ENCODE measurements around the gene UQCC2.
A peak's percentile ranks its signal among the peaks of the same experiment; 100 is the strongest.

Gene UQCC2

GRCh38 chr6:33693186-33694105 lies 18.1 kb downstream of the UQCC2 start:
- no peak for DNase-seq (ENCODE audit: low spot score)

DNA sequence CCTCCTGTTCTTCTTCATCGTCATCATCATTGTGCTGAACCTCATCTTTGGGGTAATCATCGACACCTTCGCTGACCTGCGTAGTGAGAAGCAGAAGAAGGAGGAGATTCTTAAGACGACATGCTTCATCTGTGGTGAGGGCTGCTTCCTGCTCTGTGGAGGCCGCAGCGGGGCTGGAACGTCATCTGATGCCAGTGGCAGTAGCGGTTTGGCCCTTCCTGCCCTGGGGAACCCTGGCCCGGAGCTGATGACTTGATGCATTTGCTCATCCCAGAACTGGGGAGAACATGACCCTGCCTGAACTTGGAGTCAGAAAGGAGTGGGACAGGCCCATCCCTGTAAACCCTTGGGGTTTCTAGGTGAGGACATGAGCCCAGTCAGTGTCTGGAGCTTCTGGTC lies 18.7 kb downstream of the UQCC2 start:
- TF ChIP-seq CTCF (IDR thresholded peaks at IDR 0.05; ENCODE audit: extremely low read depth, missing control alignments) = no peak
- DNase-seq (ENCODE audit: low spot score) = peak; percentile 56

More at GRCh38 chr6:33693186-33694105, 18.1 kb downstream of the UQCC2 start:
- no peak for TF ChIP-seq CTCF (IDR thresholded peaks at IDR 0.05; ENCODE audit: extremely low read depth, missing control alignments)

DNA sequence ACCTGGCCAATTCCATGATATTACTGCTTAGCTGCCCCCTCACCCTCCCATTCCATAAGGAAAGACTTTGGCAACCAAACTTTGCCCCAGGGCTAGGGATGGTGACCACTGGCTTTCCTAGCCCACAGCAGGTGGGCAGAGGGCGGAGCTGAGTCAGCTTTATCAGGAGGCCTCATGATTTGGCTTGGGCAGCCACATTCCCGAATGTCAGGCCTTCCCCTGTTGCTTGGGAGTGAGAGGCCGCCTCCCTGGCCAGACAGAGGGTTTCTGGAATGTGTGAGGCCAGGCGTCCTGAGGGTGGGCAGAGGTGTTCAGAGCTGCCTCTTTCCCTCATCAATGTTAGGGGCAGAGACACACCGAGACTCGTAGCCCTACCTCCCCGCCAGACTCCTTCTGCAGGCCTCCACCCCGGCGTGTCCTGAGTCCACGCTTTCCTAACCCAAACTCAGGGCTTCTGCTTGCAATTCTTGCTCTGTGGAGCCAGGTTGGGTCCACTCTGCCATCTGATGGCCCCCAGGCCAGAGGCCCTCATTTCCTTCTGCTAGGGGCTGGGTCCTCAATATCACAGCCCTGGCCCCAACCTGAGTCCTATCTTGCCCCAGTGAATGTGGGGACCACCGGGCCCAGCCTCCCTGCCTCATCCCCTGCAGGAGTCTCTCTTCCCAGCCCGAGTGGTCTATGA lies 19.3 kb downstream of the UQCC2 start:
- no peak for DNase-seq (ENCODE audit: low spot score)
- TF ChIP-seq CTCF (IDR thresholded peaks at IDR 0.05; ENCODE audit: extremely low read depth, missing control alignments) = no peak

- TF ChIP-seq CTCF (IDR thresholded peaks at IDR 0.05; ENCODE audit: extremely low read depth, missing control alignments) = no peak
Observed at GRCh38 chr6:33691456-33692077, 19.9 kb downstream of the UQCC2 start.

GRCh38 chr6:33690766-33691165 lies 20.7 kb downstream of the UQCC2 start:
- no peak for DNase-seq (ENCODE audit: low spot score)
- TF ChIP-seq CTCF (IDR thresholded peaks at IDR 0.05; ENCODE audit: extremely low read depth, missing control alignments) = no peak

More at GRCh38 chr6:33691456-33692077, 19.9 kb downstream of the UQCC2 start:
- DNase-seq (ENCODE audit: low spot score) = no peak

DNA sequence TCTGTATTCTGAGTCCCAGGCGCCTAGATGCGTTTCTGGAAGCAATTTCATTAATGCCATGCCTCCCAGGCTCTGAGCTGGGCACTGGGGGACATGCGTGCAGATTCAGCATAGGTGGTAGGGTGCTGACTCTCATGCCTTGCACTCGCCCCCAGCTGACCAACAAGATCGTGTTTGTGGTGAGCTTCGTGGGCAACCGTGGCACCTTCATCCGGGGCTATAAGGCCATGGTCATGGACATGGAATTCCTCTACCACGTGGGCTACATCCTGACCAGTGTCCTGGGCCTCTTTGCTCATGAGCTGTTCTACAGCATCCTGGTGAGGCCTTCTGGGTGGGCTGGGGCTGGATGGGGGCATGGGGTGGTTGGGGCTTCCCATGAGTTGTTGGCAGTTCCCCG lies 21.6 kb downstream of the UQCC2 start:
- TF ChIP-seq CTCF (IDR thresholded peaks at IDR 0.05; ENCODE audit: extremely low read depth, missing control alignments) = no peak
- no peak for DNase-seq (ENCODE audit: low spot score)

GRCh38 chr6:33689148-33689494 lies 22.4 kb downstream of the UQCC2 start:
- DNase-seq (ENCODE audit: low spot score) = no peak
- TF ChIP-seq CTCF (IDR thresholded peaks at IDR 0.05; ENCODE audit: extremely low read depth, missing control alignments) = no peak
